ENCODE results near the gene DMWD.
A peak's percentile ranks its signal among the peaks of the same experiment; 100 is the strongest.

DMWD gene

DNA sequence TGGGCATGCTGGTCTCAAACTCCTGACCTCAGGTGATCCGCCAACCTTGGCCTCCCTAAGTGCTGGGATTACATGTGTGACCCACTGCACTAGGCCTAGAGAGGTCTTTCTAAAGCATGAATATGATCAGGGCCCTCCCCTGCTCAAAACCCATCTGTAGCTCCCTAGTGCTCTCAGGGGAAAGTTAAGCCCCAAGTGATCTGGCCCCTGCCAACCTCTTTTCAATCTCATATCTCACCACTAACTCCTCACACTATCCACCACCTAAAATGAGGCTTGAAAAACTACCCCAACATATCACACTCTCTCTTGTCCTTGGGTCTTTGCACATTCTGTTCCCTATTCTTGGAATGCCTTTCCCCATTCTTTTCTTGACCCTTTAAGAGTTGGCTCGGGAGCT, 2.0 kb upstream of the DMWD start:
- Histone ChIP-seq H3K4me2 (ENCODE audit: low read length) (no peak overlapping the region), H3K4me3 (ENCODE audit: low read length) (no peak overlapping the region), H3K27me3 (ENCODE audit: control insufficient read depth, insufficient read depth, low read length) (no peaks in the 10 kb centered on the region), H3K9ac (ENCODE audit: low read depth, low read length) (no peak overlapping the region), H3K9me3 (replicated peaks; ENCODE audit: low read length) (no peaks in the 10 kb centered on the region), H3K4me1 (ENCODE audit: control insufficient read depth, insufficient read depth, low read length) (peaks cover 23% of the 10 kb centered on the region), H3K36me3 (ENCODE audit: insufficient read depth, low read length) (peaks cover 6% of the 10 kb centered on the region)

- Histone ChIP-seq H3K4me1 (ENCODE audit: control insufficient read depth, insufficient read depth, low read length) (peaks cover 16% of the 10 kb centered on the region), H3K9me3 (replicated peaks; ENCODE audit: low read length) (no peaks in the 10 kb centered on the region), H3K27me3 (ENCODE audit: control insufficient read depth, insufficient read depth, low read length) (no peaks in the 10 kb centered on the region), H3K4me3 (ENCODE audit: low read length) (no peak overlapping the region), H3K9ac (ENCODE audit: low read depth, low read length) (no peak overlapping the region), H3K36me3 (ENCODE audit: insufficient read depth, low read length) (peaks cover 13% of the 10 kb centered on the region), H3K4me2 (ENCODE audit: low read length) (no peak overlapping the region)
Measured at GRCh38 chr19:45793876-45794275, 1.2 kb upstream of the DMWD start.

- no peaks in the 10 kb centered on the region for H3K9me3 ChIP-seq (replicated peaks; ENCODE audit: low read length)
- H3K36me3 ChIP-seq (ENCODE audit: insufficient read depth, low read length) = peaks cover 19% of the 10 kb centered on the region
- peak overlapping the region; percentile 25 for H3K4me2 ChIP-seq (ENCODE audit: low read length)
- no peak overlapping the region for H3K9ac ChIP-seq (ENCODE audit: low read depth, low read length)
- peak overlapping the region; percentile 29 for H3K4me3 ChIP-seq (ENCODE audit: low read length)
- no peaks in the 10 kb centered on the region for H3K27me3 ChIP-seq (ENCODE audit: control insufficient read depth, insufficient read depth, low read length)
- H3K4me1 ChIP-seq (ENCODE audit: control insufficient read depth, insufficient read depth, low read length) = peaks cover 15% of the 10 kb centered on the region
Measured at GRCh38 chr19:45793178-45793564, 526 bp upstream of the DMWD start.

DNA sequence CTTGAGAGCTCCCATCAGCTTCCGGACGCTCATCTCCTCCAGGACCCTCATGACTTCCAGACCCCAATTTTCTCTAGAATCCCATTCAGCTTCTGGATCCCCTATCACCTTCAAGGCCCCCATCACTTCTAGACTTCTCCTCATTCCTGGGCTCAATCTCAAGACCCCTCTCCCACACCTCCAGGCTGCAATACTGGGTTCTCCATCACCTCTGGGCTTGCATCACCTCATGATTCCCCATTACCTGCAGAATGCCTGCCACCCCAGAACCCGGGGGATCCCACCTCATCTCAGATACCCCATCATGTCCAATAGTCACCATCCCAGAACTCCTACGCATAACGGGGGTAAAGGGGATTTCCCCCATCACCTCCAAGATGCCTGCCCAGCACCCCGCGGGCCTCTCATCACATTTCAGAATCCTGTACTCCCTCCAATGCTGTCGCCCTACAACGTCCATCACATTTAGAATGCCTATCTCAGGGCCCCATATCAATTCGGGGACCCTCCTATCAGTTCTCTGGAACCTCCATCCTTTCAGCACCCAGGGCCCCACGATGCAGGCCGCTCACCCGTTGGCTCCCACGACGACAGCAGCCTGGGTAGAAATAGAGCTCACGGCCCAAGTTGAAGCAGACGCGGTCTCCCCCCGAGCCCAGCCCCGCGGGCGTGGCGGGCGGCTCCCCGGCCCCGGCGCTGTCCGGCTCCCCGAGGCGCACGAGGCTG, 738 bp downstream of the DMWD start:
- peaks cover 15% of the 10 kb centered on the region for H3K4me1 ChIP-seq (ENCODE audit: control insufficient read depth, insufficient read depth, low read length)
- peaks cover 30% of the 10 kb centered on the region for H3K36me3 ChIP-seq (ENCODE audit: insufficient read depth, low read length)
- peak overlapping the region; percentile 88 for H3K4me2 ChIP-seq (ENCODE audit: low read length)
- no peaks in the 10 kb centered on the region for H3K9me3 ChIP-seq (replicated peaks; ENCODE audit: low read length)
- H3K9ac ChIP-seq (ENCODE audit: low read depth, low read length) = peak overlapping the region; percentile 90
- no peaks in the 10 kb centered on the region for H3K27me3 ChIP-seq (ENCODE audit: control insufficient read depth, insufficient read depth, low read length)
- H3K4me3 ChIP-seq (ENCODE audit: low read length) = peak overlapping the region; percentile 82

DNA sequence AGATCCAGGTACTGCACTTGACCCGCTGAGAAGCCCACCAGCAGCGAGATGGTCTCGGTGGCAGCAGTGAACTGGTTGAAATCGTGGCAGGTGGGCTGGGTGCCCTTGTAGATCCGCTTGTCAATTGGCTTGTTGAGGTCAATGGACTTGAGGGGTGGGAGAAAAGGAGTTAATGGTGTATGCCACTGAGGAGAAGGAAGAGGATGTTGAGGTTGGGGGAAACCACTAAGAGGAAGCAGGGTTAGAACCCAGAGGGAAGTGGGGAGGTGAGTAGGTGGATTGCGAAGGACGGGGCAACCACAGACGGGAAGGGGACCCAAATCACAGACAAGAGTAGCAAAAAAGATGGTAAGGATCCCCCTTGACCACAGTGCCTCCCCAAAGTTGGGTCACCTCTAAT, 1.7 kb downstream of the DMWD start:
- H3K9ac ChIP-seq (ENCODE audit: low read depth, low read length) = peak overlapping the region; percentile 90
- H3K4me1 ChIP-seq (ENCODE audit: control insufficient read depth, insufficient read depth, low read length) = peaks cover 15% of the 10 kb centered on the region
- no peaks in the 10 kb centered on the region for H3K9me3 ChIP-seq (replicated peaks; ENCODE audit: low read length)
- peak overlapping the region; percentile 82 for H3K4me3 ChIP-seq (ENCODE audit: low read length)
- no peaks in the 10 kb centered on the region for H3K27me3 ChIP-seq (ENCODE audit: control insufficient read depth, insufficient read depth, low read length)
- peak overlapping the region; percentile 88 for H3K4me2 ChIP-seq (ENCODE audit: low read length)
- peaks cover 39% of the 10 kb centered on the region for H3K36me3 ChIP-seq (ENCODE audit: insufficient read depth, low read length)

DNA sequence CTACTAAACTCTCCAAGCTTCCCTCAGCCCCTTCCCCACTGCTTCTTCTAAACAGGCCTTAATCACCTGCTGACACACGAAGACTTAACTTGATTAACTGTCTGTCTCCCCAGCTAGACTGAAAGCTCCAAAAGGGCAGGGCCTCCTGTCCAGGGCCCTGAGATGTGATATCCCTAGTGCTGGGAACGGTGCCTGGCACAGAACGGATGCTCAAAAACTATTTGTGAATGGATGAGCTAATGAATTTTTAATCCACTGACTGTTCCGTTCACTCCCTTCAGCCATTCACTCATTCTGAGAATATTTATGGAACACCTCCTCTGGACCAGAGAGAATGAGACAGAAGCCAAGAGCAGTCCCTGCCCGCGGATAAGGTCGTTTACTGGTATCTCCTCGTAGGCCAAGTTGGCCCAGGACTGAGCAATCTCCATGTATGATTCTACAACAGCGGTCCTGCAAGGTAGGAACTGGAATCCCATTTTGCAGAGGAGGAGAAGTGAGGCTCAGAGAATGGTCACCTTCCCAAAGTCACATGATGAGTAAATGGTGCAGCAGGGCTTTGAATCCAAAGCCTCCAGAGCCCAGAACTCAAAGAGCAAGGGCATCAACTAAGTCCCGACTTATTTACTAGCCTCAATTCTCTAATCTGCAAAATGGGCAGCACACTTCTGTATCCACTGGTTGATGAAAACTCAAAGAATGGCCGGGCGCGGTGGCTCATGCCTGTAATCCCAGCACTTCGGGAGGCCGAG, 3.4 kb downstream of the DMWD start:
- no peak overlapping the region for H3K9ac ChIP-seq (ENCODE audit: low read depth, low read length)
- peaks cover 30% of the 10 kb centered on the region for H3K4me1 ChIP-seq (ENCODE audit: control insufficient read depth, insufficient read depth, low read length)
- H3K9me3 ChIP-seq (replicated peaks; ENCODE audit: low read length) = no peaks in the 10 kb centered on the region
- H3K4me3 ChIP-seq (ENCODE audit: low read length) = no peak overlapping the region
- peaks cover 52% of the 10 kb centered on the region for H3K36me3 ChIP-seq (ENCODE audit: insufficient read depth, low read length)
- no peaks in the 10 kb centered on the region for H3K27me3 ChIP-seq (ENCODE audit: control insufficient read depth, insufficient read depth, low read length)
- H3K4me2 ChIP-seq (ENCODE audit: low read length) = no peak overlapping the region

GRCh38 chr19:45786533-45786894, 6.1 kb downstream of the DMWD start:
- Histone ChIP-seq H3K27me3 (ENCODE audit: control insufficient read depth, insufficient read depth, low read length) (no peaks in the 10 kb centered on the region), H3K36me3 (ENCODE audit: insufficient read depth, low read length) (peaks cover 52% of the 10 kb centered on the region)

DNA sequence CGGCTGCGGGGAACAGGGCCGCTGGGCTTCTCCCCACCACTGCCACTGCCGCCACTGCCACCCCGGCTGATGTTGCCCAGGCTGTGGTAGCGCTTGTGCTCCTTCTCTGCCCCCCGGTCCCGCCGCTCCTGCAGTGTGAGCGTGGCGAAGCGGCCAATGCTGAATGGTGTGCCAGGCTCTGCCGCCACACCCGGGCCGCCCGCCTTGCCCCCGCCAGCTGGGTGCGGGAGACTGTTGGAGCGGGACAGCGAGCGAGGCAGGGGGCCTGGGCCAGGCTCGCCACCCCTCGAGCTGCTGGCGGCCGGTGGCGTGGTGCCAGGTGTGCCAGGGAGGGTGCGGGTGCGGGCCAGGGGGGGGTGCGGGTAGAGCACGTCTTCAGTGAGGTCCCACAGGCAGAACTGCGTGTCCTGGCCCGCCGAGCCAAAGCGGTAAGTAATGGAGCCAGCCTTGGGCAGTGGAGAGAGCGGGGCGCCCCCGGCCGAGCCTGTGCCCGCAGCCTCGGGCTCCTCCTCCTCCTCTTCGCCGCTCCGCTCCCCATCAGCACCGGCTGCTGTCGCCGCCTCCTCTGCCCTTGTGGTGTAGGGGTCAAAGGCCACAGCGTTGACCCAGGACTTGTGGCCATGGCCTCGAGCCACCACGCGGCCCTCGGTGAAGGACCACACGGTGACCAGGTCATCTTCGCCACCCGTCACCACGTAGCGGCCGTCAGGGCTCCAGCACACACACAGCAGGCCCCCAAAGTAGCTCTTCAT, 6.7 kb downstream of the DMWD start:
- Histone ChIP-seq H3K9me3 (replicated peaks; ENCODE audit: low read length) (no peaks in the 10 kb centered on the region), H3K4me1 (ENCODE audit: control insufficient read depth, insufficient read depth, low read length) (peaks cover 49% of the 10 kb centered on the region), H3K4me3 (ENCODE audit: low read length) (no peak overlapping the region), H3K27me3 (ENCODE audit: control insufficient read depth, insufficient read depth, low read length) (no peaks in the 10 kb centered on the region), H3K36me3 (ENCODE audit: insufficient read depth, low read length) (peaks cover 51% of the 10 kb centered on the region), H3K4me2 (ENCODE audit: low read length) (no peak overlapping the region), H3K9ac (ENCODE audit: low read depth, low read length) (no peak overlapping the region)

More at GRCh38 chr19:45786533-45786894, 6.1 kb downstream of the DMWD start:
- no peak overlapping the region for H3K4me3 ChIP-seq (ENCODE audit: low read length)
- no peaks in the 10 kb centered on the region for H3K9me3 ChIP-seq (replicated peaks; ENCODE audit: low read length)
- no peak overlapping the region for H3K9ac ChIP-seq (ENCODE audit: low read depth, low read length)
- H3K4me1 ChIP-seq (ENCODE audit: control insufficient read depth, insufficient read depth, low read length) = peaks cover 49% of the 10 kb centered on the region
- no peak overlapping the region for H3K4me2 ChIP-seq (ENCODE audit: low read length)

DNA sequence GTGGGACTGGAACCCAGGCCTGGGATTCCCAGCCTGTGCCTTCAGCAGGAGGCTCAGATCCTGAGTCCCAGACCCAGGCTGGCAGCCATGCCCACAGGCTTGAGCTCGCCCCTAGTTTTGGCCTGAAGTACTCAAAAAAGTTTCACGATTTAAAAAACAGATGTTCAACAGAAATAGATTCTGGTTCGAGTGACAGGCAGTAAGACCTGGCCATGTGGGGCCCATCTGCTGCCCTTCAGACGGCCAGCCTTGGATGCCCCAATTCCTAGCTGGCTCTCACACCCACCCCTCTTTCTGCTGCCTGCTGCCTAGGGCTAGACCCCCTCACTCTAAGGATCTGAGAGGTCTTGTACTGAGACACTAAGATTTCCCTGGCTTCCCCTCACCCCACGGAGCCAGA, 7.5 kb downstream of the DMWD start:
- peaks cover 46% of the 10 kb centered on the region for H3K36me3 ChIP-seq (ENCODE audit: insufficient read depth, low read length)
- no peaks in the 10 kb centered on the region for H3K9me3 ChIP-seq (replicated peaks; ENCODE audit: low read length)
- H3K4me1 ChIP-seq (ENCODE audit: control insufficient read depth, insufficient read depth, low read length) = peaks cover 55% of the 10 kb centered on the region
- no peak overlapping the region for H3K4me2 ChIP-seq (ENCODE audit: low read length)
- H3K4me3 ChIP-seq (ENCODE audit: low read length) = no peak overlapping the region
- H3K9ac ChIP-seq (ENCODE audit: low read depth, low read length) = peak overlapping the region; percentile 12
- H3K27me3 ChIP-seq (ENCODE audit: control insufficient read depth, insufficient read depth, low read length) = no peaks in the 10 kb centered on the region

DNA sequence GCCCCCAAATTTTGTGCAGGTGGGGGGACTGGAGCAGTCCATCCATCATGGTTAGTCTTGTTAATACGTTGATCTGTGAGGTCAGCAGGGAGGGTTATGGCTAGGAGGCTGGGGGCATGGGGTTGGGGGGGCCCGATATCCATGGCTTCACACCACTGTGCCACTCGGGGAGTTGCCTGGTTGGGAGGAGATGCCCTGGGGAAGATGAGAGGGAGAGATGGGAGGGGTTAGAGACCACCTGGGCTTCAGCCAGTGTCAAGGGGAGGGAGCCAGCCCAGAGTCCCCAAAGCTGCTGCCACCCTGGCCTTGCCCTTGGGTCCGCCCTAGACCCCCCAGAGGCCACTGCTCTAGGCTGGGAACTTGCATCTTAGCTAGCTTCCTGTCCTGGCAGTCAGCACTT, 8.5 kb downstream of the DMWD start:
- Histone ChIP-seq H3K27me3 (ENCODE audit: control insufficient read depth, insufficient read depth, low read length) (no peaks in the 10 kb centered on the region), H3K4me1 (ENCODE audit: control insufficient read depth, insufficient read depth, low read length) (peaks cover 58% of the 10 kb centered on the region), H3K4me2 (ENCODE audit: low read length) (peak overlapping the region; percentile 78), H3K9ac (ENCODE audit: low read depth, low read length) (peak overlapping the region; percentile 80), H3K36me3 (ENCODE audit: insufficient read depth, low read length) (peaks cover 51% of the 10 kb centered on the region), H3K4me3 (ENCODE audit: low read length) (no peak overlapping the region), H3K9me3 (replicated peaks; ENCODE audit: low read length) (no peaks in the 10 kb centered on the region)
